Ovary (tissue), 3 donors: ENCODE data around the gene KCNH6.

Experiments used
- EP300 ChIP-seq: sonication (generic); formaldehyde crosslinking; IDR thresholded peaks from one replicate; pipeline ENCODE4 v1.6.1; 2017; ENCODE audit warnings: antibody characterized with exemption
- POLR2A ChIP-seq: fragments of 450-650 bp; IDR thresholded peaks from one replicate; pipeline ENCODE4 v1.6.1; 2017; ENCODE audit warnings: antibody characterized with exemption, mild to moderate bottlenecking, moderate library complexity
- TF ChIP-seq, protein P1 (sequence below), 3 donors: fragments of 450-650 bp in 2 of 3; fragments of 200-600 bp in 1 of 3; IDR thresholded peaks; one replicate each; pipeline versions ENCODE4 v1.5.1 to v1.8.0; 2016 to 2022; ENCODE audit warnings: antibody characterized with exemption in 3 of 3, mild to moderate bottlenecking in 1 of 3
- donor health status: DM: no; HTN: no; CAD: no.

GRCh38 chr17:63474586-63475460, 48.3 kb upstream of the KCNH6 start:
- TF ChIP-seq, protein P1, sequence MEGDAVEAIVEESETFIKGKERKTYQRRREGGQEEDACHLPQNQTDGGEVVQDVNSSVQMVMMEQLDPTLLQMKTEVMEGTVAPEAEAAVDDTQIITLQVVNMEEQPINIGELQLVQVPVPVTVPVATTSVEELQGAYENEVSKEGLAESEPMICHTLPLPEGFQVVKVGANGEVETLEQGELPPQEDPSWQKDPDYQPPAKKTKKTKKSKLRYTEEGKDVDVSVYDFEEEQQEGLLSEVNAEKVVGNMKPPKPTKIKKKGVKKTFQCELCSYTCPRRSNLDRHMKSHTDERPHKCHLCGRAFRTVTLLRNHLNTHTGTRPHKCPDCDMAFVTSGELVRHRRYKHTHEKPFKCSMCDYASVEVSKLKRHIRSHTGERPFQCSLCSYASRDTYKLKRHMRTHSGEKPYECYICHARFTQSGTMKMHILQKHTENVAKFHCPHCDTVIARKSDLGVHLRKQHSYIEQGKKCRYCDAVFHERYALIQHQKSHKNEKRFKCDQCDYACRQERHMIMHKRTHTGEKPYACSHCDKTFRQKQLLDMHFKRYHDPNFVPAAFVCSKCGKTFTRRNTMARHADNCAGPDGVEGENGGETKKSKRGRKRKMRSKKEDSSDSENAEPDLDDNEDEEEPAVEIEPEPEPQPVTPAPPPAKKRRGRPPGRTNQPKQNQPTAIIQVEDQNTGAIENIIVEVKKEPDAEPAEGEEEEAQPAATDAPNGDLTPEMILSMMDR (IDR thresholded peaks at IDR 0.05) = no peak
- TF ChIP-seq POLR2A (no peak), EP300 (no peak)
